Measurements from ENCODE around the gene DTX3.

- TF ChIP-seq, protein P1, sequence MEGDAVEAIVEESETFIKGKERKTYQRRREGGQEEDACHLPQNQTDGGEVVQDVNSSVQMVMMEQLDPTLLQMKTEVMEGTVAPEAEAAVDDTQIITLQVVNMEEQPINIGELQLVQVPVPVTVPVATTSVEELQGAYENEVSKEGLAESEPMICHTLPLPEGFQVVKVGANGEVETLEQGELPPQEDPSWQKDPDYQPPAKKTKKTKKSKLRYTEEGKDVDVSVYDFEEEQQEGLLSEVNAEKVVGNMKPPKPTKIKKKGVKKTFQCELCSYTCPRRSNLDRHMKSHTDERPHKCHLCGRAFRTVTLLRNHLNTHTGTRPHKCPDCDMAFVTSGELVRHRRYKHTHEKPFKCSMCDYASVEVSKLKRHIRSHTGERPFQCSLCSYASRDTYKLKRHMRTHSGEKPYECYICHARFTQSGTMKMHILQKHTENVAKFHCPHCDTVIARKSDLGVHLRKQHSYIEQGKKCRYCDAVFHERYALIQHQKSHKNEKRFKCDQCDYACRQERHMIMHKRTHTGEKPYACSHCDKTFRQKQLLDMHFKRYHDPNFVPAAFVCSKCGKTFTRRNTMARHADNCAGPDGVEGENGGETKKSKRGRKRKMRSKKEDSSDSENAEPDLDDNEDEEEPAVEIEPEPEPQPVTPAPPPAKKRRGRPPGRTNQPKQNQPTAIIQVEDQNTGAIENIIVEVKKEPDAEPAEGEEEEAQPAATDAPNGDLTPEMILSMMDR (IDR thresholded peaks at IDR 0.05) = no peak
- no peak for TF ChIP-seq POLR2A (IDR thresholded peaks at IDR 0.05)
Observed at GRCh38 chr12:57623811-57624390, 19.3 kb downstream of the DTX3 start.

All from body of pancreas (tissue), 4 donors.